GM21360 (cell line): ENCODE results near the gene FADS3.

Experiments
- ATAC-seq: cut with Tn5 transposase; IDR thresholded peaks from one replicate; pipeline ENCODE4 v1.9.1; 2021; ENCODE audit warnings: mild to moderate bottlenecking, moderate library complexity; ENCODE audit not compliant: unreplicated experiment

The FADS3 gene, protein sequence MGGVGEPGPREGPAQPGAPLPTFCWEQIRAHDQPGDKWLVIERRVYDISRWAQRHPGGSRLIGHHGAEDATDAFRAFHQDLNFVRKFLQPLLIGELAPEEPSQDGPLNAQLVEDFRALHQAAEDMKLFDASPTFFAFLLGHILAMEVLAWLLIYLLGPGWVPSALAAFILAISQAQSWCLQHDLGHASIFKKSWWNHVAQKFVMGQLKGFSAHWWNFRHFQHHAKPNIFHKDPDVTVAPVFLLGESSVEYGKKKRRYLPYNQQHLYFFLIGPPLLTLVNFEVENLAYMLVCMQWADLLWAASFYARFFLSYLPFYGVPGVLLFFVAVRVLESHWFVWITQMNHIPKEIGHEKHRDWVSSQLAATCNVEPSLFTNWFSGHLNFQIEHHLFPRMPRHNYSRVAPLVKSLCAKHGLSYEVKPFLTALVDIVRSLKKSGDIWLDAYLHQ

GRCh38 chr11:61891331-61892084, at the start of gene FADS3:
FADS3 (minus strand) TSS chr11:61891545; CDS start chr11:61891381, 164 bp downstream.
- ATAC-seq = peak; percentile 64

DNA sequence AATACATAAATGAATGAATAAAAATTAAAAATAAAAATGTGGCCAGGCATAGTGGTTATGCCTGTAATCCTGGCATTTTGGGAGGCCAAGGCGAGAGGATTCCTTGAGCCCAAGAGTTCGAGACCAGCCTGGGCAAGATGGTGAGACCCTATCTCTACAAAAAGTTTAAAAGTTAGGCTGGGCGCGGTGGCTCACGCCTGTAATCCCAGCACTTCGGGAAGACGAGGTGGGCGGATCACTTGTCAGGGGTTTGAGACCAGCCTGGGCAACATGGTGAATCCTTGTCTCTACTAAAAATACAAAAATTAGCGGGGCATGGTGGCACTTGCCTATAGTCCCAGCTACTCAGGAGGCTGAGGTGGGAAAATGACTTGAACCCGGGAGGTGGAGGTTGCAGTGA, 49.1 kb upstream of the FADS3 start:
- no peak for ATAC-seq

DNA sequence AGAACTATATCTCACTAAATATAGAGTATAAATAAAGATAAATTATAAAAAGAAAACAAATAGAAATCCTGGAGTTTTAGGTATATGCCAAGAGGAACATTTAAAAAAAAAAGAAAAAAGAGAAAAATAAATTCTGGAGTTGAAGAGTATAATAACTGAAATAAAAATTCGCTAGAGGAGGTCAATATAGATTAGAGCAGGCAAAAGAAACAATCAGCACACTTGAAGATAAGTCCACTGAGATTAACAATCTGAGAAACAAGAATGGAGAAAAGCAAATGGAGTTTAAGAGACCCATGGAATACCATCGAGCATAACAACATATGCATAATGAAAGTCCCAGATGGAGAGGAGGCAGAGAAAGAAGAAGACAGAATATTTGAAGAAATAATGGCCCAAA, 44.5 kb upstream of the FADS3 start:
- no peak for ATAC-seq

- ATAC-seq = no peak
These were observed 39.6 kb upstream of the FADS3 start for GRCh38 chr11:61930933-61931332.

GRCh38 chr11:61928606-61929005, 37.3 kb upstream of the FADS3 start:
- ATAC-seq = no peak

DNA sequence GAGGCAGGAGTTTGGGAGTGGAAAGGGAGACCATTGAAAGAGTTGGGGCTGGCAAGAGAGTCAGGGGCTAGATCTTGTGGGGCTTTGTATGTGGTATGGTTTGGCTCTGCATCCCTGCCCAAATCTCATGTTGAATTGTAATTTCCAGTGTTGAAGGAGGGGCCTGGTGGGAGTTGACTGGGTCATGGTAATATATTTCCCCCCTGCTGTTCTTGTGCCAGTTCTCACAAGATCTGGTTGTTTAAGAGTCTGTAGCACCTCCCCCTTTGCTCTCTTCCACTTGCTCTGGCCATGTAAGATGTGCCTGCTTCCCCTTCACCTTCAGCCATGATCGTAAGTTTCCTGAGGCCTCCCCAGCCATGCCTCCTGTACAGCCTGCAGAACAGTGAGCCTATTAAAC, 36.2 kb upstream of the FADS3 start:
- no peak for ATAC-seq

GRCh38 chr11:61926235-61926634, 34.9 kb upstream of the FADS3 start:
- no peak for ATAC-seq

DNA sequence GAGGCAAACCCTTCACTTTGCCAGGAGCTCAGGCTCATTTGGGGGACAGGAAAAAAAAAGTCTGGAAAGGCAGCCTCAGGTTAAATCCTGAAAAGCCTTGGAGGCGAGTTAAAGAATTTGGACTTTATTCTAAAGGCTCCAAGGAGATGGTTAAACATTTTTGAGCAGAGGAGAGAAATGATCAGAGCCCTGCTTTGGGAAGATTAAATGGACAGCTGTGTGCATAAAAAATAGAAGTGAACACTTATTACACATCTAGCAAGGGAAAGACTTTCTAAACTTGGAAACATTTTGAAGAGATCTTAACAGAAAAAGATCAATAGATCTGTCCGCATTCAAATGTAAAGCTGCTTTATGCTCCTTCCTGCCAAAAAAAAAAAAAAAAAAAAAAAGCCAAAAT, 34.4 kb upstream of the FADS3 start:
- no peak for ATAC-seq

DNA sequence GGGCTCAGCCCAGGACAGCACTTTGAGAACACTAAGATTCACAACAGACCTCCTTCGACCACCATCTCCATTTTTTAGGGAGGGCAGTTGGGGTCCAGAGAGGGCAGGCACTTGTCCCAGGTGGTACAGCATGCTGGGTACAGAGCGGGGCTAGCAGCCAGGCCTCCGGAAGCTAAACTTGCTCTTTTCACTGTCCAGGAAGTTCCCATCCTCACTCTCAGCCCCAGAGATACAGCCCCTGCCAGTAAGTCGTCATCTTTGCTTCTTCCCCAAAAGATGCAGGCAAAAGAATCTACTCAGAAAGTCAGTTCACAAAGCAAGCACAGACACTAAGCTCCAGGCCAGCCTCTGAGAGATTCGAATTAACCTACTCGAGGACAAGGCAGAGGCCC, 32.7 kb upstream of the FADS3 start:
- no peak for ATAC-seq

- no peak for ATAC-seq
These were observed 32.1 kb upstream of the FADS3 start for GRCh38 chr11:61923166-61924063.

GRCh38 chr11:61922539-61922938, 31.2 kb upstream of the FADS3 start:
- ATAC-seq = no peak

DNA sequence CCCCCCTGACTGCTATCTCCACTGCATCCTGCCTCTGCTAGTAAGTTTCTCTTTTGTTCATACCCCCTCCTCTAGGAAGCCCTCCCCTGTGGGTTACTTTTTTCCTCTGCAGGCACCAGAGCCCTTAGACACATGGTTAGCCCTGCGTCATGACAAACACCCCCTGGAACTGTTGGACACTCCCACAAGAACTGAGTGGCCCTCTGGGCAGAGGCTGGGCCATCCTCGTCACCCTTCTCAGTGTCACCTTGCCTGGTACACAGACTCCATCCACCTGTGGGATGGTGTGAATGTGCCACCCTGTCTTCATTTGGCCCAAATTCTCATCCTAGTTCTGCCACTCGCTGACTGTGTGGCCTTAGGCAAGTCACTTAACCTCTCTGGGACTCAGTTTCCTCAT, 30.1 kb upstream of the FADS3 start:
- ATAC-seq = no peak

GRCh38 chr11:61919705-61920631, 28.6 kb upstream of the FADS3 start:
- ATAC-seq = no peak

DNA sequence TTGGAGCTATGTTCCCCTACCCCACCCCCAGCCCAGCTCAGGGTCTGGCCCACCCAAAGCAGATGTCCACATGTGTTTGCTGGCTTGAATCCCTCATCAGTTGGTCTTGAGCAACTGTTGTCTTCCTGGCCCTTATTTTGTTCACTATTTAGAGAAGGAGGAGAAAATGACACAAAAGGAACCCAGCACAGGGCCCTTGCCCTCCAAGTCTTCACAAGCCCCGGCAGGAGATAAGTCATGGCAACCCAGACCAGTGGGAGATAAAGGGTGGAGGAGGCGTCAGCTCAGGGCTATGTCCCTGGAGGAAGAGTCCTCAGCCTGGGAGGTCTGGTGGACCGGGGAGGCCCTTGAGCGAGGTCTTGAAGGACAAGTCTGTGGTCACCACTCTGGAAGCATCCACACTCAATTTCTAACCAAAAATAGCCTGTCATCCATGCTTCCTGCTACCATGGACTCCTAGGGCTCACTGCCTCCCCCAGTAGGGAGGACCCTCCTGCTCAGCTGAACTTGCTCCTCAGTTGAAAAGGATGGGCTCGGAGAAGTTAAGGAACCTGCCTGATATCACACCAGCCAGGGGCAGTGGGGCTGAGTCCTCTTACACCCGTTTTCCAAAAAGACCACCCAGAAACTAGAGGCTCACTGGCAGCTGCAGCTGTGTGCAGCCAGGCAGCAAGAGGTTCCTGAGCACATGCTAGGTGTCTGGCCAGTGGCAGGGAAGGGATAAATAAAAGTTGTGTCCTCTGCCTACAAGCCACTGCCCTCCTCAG, 27.8 kb upstream of the FADS3 start:
- no peak for ATAC-seq

- no peak for ATAC-seq
These were observed 27.0 kb upstream of the FADS3 start for GRCh38 chr11:61918251-61918937.

DNA sequence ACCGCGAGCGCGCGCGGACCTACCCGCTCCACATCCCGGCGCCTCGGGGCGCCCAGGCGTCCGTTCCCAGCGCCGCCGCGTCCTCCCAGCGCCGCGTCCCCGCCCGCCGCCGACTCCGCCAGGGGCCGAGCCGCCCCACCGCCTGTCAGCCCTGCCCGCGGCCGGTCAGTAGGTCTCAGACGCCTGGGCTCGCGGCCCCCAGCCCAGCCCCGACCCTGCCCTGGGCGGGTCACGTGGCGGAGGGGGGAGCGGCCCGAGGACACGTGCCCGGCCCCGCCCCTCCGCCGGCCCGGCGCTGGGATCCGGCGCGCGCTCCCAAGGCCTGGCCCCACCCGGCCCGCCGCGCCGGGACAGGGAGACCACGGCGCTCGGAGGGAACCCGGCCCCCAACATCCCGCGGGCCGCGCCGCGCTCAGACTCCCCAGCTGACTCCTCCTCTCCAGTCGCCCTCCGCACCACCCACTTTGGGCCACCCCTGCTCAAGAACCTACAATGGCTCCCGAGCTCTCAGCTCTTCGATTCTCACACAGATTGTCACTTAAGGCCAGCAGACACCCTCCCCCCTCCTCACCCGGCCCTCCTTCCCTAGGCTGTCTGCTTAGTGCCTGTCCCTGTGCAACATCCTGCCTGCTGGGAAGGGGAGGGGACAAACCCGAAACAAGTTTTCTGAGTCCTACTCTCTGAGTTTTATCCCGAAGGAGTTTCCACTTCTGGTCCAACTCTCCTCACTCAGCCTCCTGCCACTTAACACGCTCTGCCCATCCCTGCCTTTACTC, 26.2 kb upstream of the FADS3 start, which contains the start of gene RAB3IL1:
TSS of gene RAB3IL1 (minus strand) at position 233 of the 776 bp plus-strand sequence. CDS start at position 34, 199 bp downstream.
- ATAC-seq = no peak

- no peak for ATAC-seq
These were observed 25.5 kb upstream of the FADS3 start for GRCh38 chr11:61916737-61917333.
